H54 (cell line): ENCODE measurements around the gene CHRNA1.
A peak's percentile ranks its signal among the peaks of the same experiment; 100 is the strongest.

Source experiments
- DNase-seq: peaks from one replicate; pipeline ENCODE4 v3.0.0; 2011; ENCODE audit warnings: low spot score, mixed read lengths; ENCODE audit not compliant: insufficient read length
- FAIRE-seq: peaks from 3 replicates; lab custom pipeline; 2011; peaks lifted over from hg19 to GRCh38; lab: Jason Lieb, UNC
- POLR2A ChIP-seq: IDR thresholded peaks from 2 replicates; pipeline ENCODE4 v1.6.1; 2011; ENCODE audit warnings: low read depth, mild to moderate bottlenecking, low read length

The CHRNA1 gene

GRCh38 chr2:174789001-174789400 is 24.7 kb upstream of the CHRNA1 start:
- DNase-seq (no peak), FAIRE-seq (no peak)
- TF ChIP-seq POLR2A, result no peak

GRCh38 chr2:174788291-174788929 is 24.1 kb upstream of the CHRNA1 start:
- FAIRE-seq, result no peak

GRCh38 chr2:174787487-174788205 is 23.4 kb upstream of the CHRNA1 start:
- DNase-seq (peak; percentile 46), FAIRE-seq (no peak)
- no peak for TF ChIP-seq POLR2A

More at GRCh38 chr2:174788291-174788929, 24.1 kb upstream of the CHRNA1 start:
- DNase-seq, result no peak
- TF ChIP-seq POLR2A, result peak; percentile 72

GRCh38 chr2:174786066-174786725 is 21.9 kb upstream of the CHRNA1 start:
- no peak for TF ChIP-seq POLR2A
- no peak for DNase-seq
- FAIRE-seq, result no peak

- no peak for TF ChIP-seq POLR2A
- DNase-seq (no peak), FAIRE-seq (no peak)
Observed at GRCh38 chr2:174785481-174785880, 21.2 kb upstream of the CHRNA1 start.

- FAIRE-seq, result no peak
- TF ChIP-seq POLR2A, result no peak
Observed at GRCh38 chr2:174784909-174785308, 20.6 kb upstream of the CHRNA1 start.

GRCh38 chr2:174784316-174784715 is 20.0 kb upstream of the CHRNA1 start:
- no peak for FAIRE-seq
- no peak for DNase-seq
- TF ChIP-seq POLR2A, result no peak

More at GRCh38 chr2:174784909-174785308, 20.6 kb upstream of the CHRNA1 start:
- DNase-seq, result no peak

- TF ChIP-seq POLR2A, result no peak
- DNase-seq (no peak), FAIRE-seq (no peak)
Observed at GRCh38 chr2:174781996-174782395, 17.7 kb upstream of the CHRNA1 start.

- FAIRE-seq (no peak), DNase-seq (no peak)
- TF ChIP-seq POLR2A, result no peak
Observed at GRCh38 chr2:174781298-174781697, 17.0 kb upstream of the CHRNA1 start.

- FAIRE-seq (no peak), DNase-seq (no peak)
- TF ChIP-seq POLR2A, result no peak
Observed at GRCh38 chr2:174780856-174781255, 16.6 kb upstream of the CHRNA1 start.

GRCh38 chr2:174780191-174780840 is 16.0 kb upstream of the CHRNA1 start:
- no peak for TF ChIP-seq POLR2A
- no peak for FAIRE-seq
- no peak for DNase-seq

GRCh38 chr2:174779361-174779928 is 15.2 kb upstream of the CHRNA1 start:
- no peak for TF ChIP-seq POLR2A
- FAIRE-seq (no peak), DNase-seq (no peak)
